Measurements from ENCODE around the gene ZC2HC1B. TPM values are rescaled to one million over a fixed set of nuclear protein-coding genes. Genes with fewer than 3 reads are reported as not detected.
"Not testable (repeated sequence)": the region's sequence is repeated elsewhere in the genome, so short reads cannot be mapped to it uniquely, and the experiment has no call there.

ZC2HC1B gene
- total RNA-seq, 1 donor from 2014 or later: not detected

- TF ChIP-seq CTCF (IDR thresholded peaks at IDR 0.05): no peak
- DNase-seq (ENCODE audit: extremely low spot score, unreplicated experiment): no peak
- Mint-ChIP-seq H3K4me1 (ENCODE audit: unreplicated experiment) (peaks cover 17% of the 10 kb centered on the region), H3K9me3 (ENCODE audit: unreplicated experiment) (no peaks in the 10 kb centered on the region), H3K27me3 (ENCODE audit: unreplicated experiment) (no peaks in the 10 kb centered on the region), H3K27ac (ENCODE audit: unreplicated experiment) (peak overlapping the region; percentile 99), H3K36me3 (ENCODE audit: unreplicated experiment) (peaks cover 10% of the 10 kb centered on the region), H3K4me3 (ENCODE audit: unreplicated experiment) (peak overlapping the region; percentile 91)
These were observed 21.8 kb upstream of the ZC2HC1B start for GRCh38 chr6:143842461-143842901.

GRCh38 chr6:143842902-143843676 is 21.2 kb upstream of the ZC2HC1B start, which contains the start of gene LTV1:
TSS of gene LTV1 (plus strand) at chr6:143843338. CDS start at chr6:143843478, 140 bp downstream.
- no peaks in the 10 kb centered on the region for H3K27me3 Mint-ChIP-seq (ENCODE audit: unreplicated experiment)
- TF ChIP-seq CTCF (IDR thresholded peaks at IDR 0.05): no peak
- DNase-seq (ENCODE audit: extremely low spot score, unreplicated experiment): peak; percentile 98
- peak within 1 kb of the TSS; percentile 91 for H3K4me3 Mint-ChIP-seq (ENCODE audit: unreplicated experiment)
- no peaks in the 10 kb centered on the region for H3K9me3 Mint-ChIP-seq (ENCODE audit: unreplicated experiment)
- H3K27ac Mint-ChIP-seq (ENCODE audit: unreplicated experiment): peak within 1 kb of the TSS; percentile 99
- peaks cover 17% of the 10 kb centered on the region for H3K4me1 Mint-ChIP-seq (ENCODE audit: unreplicated experiment)
- H3K36me3 Mint-ChIP-seq (ENCODE audit: unreplicated experiment): peaks cover 15% of the 10 kb centered on the region

DNA sequence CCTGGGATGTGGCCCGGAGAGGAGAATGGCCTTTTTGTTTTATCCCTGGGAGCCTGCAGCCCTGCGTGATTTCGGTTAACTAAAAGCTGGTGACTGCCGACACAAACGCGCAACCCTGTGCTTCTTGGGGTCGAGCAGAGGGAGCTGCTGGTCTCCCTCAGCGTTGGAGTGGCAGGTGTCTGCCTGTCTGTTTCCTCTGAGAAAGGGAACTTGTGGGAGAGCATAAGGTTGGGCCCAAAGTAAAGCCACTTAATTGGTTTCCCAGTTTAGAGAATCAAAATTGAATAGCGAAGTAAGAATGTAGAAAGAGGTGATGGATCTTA is 20.6 kb upstream of the ZC2HC1B start:
- H3K27me3 Mint-ChIP-seq (ENCODE audit: unreplicated experiment): no peaks in the 10 kb centered on the region
- peaks cover 17% of the 10 kb centered on the region for H3K4me1 Mint-ChIP-seq (ENCODE audit: unreplicated experiment)
- H3K9me3 Mint-ChIP-seq (ENCODE audit: unreplicated experiment): no peaks in the 10 kb centered on the region
- peak overlapping the region; percentile 99 for H3K27ac Mint-ChIP-seq (ENCODE audit: unreplicated experiment)
- no peak for DNase-seq (ENCODE audit: extremely low spot score, unreplicated experiment)
- TF ChIP-seq CTCF (IDR thresholded peaks at IDR 0.05): no peak
- H3K4me3 Mint-ChIP-seq (ENCODE audit: unreplicated experiment): peak overlapping the region; percentile 91
- peaks cover 19% of the 10 kb centered on the region for H3K36me3 Mint-ChIP-seq (ENCODE audit: unreplicated experiment)

DNA sequence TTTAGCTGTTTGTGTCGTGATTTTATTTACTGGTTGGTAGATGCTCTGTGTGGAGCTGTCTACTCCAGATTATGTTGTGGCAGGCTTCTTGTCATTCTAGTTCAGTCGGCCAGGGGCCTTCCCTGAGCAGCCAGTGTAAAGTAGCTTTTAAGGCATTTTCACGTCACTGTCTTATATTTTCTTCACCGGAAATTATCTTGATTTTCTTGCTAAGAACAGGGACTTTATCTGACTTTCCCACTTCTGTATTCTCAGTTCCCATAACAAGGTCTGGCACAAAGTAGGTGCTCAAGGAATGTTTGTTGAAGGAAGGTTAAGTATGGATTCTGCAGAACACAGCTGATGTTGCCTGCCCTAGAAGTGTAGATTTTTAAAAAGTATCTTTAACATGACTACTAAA is 20.3 kb upstream of the ZC2HC1B start:
- H3K27ac Mint-ChIP-seq (ENCODE audit: unreplicated experiment): peak overlapping the region; percentile 99
- H3K4me1 Mint-ChIP-seq (ENCODE audit: unreplicated experiment): peaks cover 17% of the 10 kb centered on the region
- H3K4me3 Mint-ChIP-seq (ENCODE audit: unreplicated experiment): peak overlapping the region; percentile 91
- no peak for DNase-seq (ENCODE audit: extremely low spot score, unreplicated experiment)
- no peaks in the 10 kb centered on the region for H3K9me3 Mint-ChIP-seq (ENCODE audit: unreplicated experiment)
- no peak for TF ChIP-seq CTCF (IDR thresholded peaks at IDR 0.05)
- H3K27me3 Mint-ChIP-seq (ENCODE audit: unreplicated experiment): no peaks in the 10 kb centered on the region
- H3K36me3 Mint-ChIP-seq (ENCODE audit: unreplicated experiment): peaks cover 23% of the 10 kb centered on the region

DNA sequence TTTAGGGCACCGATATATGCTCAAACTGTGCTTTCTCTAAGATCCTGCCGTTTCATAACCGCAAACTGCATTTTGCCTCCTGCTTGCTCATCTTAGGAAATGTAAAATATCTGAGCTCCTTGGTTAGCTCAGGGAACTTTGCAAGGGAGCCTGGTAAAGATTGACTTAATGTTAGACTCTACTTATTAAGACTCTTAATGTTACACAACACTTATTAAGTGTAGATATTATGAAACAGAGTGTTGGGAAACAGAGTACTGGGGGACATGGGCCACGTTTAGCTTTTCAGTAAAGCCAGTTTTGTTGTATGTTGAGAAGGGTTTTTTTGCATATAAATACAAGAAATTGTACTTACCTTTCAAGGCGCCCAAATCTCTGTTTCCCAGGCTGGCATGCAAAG is 19.2 kb upstream of the ZC2HC1B start:
- Mint-ChIP-seq H3K4me3 (ENCODE audit: unreplicated experiment) (no peak overlapping the region), H3K9me3 (ENCODE audit: unreplicated experiment) (no peaks in the 10 kb centered on the region), H3K4me1 (ENCODE audit: unreplicated experiment) (peaks cover 17% of the 10 kb centered on the region), H3K27me3 (ENCODE audit: unreplicated experiment) (no peaks in the 10 kb centered on the region), H3K27ac (ENCODE audit: unreplicated experiment) (no peak overlapping the region), H3K36me3 (ENCODE audit: unreplicated experiment) (peaks cover 33% of the 10 kb centered on the region)
- no peak for DNase-seq (ENCODE audit: extremely low spot score, unreplicated experiment)
- TF ChIP-seq CTCF (IDR thresholded peaks at IDR 0.05): no peak

DNA sequence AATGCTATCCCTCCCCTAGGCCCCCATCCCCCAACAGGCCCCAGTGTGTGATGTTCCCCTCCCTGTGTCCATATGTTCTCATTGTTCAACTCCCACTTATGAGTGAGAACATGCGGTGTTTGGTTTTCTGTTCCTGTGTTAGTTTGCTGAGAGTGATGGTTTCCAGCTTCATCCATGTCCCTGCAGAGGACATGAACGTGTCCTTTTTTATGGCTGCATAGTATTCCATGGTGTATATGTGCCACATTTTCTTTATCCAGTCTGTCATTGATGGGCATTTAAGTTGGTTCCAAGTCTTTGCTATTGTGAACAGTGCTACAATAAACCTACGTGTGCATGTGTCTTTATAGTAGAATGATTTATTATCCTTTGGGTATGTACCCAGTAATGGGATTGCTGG is 12.6 kb upstream of the ZC2HC1B start:
- H3K4me3 Mint-ChIP-seq (ENCODE audit: unreplicated experiment); H3K4me1 Mint-ChIP-seq (ENCODE audit: unreplicated experiment); DNase-seq (ENCODE audit: extremely low spot score, unreplicated experiment); H3K27ac Mint-ChIP-seq (ENCODE audit: unreplicated experiment); H3K27me3 Mint-ChIP-seq (ENCODE audit: unreplicated experiment): not testable (repeated sequence)
- Mint-ChIP-seq H3K36me3 (ENCODE audit: unreplicated experiment) (peaks cover 90% of the 10 kb centered on the region), H3K9me3 (ENCODE audit: unreplicated experiment) (peaks cover 33% of the 10 kb centered on the region)

GRCh38 chr6:143855057-143855456 is 9.2 kb upstream of the ZC2HC1B start:
- H3K4me3 Mint-ChIP-seq (ENCODE audit: unreplicated experiment); H3K4me1 Mint-ChIP-seq (ENCODE audit: unreplicated experiment); H3K27ac Mint-ChIP-seq (ENCODE audit: unreplicated experiment); H3K27me3 Mint-ChIP-seq (ENCODE audit: unreplicated experiment); DNase-seq (ENCODE audit: extremely low spot score, unreplicated experiment): not testable (repeated sequence)
- Mint-ChIP-seq H3K36me3 (ENCODE audit: unreplicated experiment) (peaks cover 97% of the 10 kb centered on the region), H3K9me3 (ENCODE audit: unreplicated experiment) (peaks cover 37% of the 10 kb centered on the region)

DNA sequence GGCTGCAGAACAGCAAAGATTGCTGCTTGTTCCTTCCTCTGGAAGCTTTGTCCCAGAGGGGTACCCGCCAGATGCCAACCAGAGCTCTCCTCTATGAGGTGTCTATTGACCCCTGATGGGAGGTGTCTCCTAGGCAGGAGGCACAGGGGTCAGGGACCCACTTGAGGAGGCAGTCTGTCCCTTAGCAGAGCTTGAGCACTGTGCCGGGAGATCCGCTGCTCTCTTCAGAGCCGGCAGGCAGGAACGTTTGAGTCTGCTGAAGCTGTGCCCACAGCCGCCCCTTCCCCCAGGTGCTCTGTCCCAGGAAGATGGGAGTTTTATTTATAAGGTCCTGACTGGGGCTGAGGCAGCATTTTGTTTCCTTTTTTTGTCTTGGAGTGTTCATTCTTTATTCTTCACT is 7.5 kb upstream of the ZC2HC1B start:
- H3K27ac Mint-ChIP-seq (ENCODE audit: unreplicated experiment); H3K4me1 Mint-ChIP-seq (ENCODE audit: unreplicated experiment); H3K4me3 Mint-ChIP-seq (ENCODE audit: unreplicated experiment); H3K27me3 Mint-ChIP-seq (ENCODE audit: unreplicated experiment); DNase-seq (ENCODE audit: extremely low spot score, unreplicated experiment): not testable (repeated sequence)
- Mint-ChIP-seq H3K9me3 (ENCODE audit: unreplicated experiment) (peaks cover 36% of the 10 kb centered on the region), H3K36me3 (ENCODE audit: unreplicated experiment) (peaks cover 96% of the 10 kb centered on the region)
